Measurements from ENCODE around the gene TTC9C.

TTC9C gene

DNA sequence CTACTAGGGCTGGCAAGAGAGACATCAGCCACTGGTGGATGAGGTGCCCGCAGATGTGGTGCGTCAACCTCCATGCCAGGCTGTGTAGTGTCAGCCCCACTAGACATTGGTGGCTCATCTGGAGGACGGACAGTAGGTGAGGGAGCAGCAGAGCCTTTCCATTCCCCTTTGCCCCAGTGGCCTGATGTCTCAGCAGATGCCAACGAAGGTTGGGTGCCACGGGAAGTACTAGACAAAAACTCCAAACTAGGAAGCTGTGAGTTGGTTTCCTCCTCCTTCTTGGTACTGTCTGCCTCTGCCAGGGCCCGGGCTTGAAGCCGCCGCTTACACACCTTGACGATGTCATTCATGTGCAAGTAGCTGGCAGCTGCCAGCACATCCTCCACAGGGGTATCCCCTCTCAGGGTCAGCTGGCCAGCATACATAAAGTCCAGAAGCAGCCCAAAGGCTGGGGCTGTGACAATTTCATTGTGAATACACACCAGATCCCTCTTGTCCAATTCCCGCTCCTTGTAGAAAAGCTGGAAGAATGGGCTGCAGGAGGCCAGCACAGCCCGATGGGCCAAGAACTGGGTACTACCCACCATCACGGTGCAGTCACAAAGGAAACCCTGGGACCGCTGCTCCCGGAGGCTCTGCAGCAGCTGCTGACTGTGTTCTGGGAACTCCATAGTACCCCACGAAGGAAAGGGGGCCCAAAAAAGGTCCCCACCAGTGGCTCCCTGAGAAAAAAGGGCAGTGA is 24.9 kb downstream of the TTC9C start:
- TF ChIP-seq TEAD4 (IDR thresholded peaks at IDR 0.05) (no peak), EP300 (IDR thresholded peaks at IDR 0.05; ENCODE audit: borderline replicate concordance) (no peak), FOXM1 (IDR thresholded peaks at IDR 0.05; ENCODE audit: borderline replicate concordance, low read depth) (no peak), RAD21 (IDR thresholded peaks at IDR 0.05; ENCODE audit: low read depth) (no peak), NFIC (IDR thresholded peaks at IDR 0.05) (no peak), TCF12 (IDR thresholded peaks at IDR 0.05; ENCODE audit: low read depth) (no peak), MAX (IDR thresholded peaks at IDR 0.05) (no peak), CREB1 (IDR thresholded peaks at IDR 0.05; ENCODE audit: low read depth) (no peak), EGR1 (IDR thresholded peaks at IDR 0.05) (no peak), ZBTB7A (IDR thresholded peaks at IDR 0.05; ENCODE audit: low read depth) (no peak)
- TF ChIP-seq, protein P1, sequence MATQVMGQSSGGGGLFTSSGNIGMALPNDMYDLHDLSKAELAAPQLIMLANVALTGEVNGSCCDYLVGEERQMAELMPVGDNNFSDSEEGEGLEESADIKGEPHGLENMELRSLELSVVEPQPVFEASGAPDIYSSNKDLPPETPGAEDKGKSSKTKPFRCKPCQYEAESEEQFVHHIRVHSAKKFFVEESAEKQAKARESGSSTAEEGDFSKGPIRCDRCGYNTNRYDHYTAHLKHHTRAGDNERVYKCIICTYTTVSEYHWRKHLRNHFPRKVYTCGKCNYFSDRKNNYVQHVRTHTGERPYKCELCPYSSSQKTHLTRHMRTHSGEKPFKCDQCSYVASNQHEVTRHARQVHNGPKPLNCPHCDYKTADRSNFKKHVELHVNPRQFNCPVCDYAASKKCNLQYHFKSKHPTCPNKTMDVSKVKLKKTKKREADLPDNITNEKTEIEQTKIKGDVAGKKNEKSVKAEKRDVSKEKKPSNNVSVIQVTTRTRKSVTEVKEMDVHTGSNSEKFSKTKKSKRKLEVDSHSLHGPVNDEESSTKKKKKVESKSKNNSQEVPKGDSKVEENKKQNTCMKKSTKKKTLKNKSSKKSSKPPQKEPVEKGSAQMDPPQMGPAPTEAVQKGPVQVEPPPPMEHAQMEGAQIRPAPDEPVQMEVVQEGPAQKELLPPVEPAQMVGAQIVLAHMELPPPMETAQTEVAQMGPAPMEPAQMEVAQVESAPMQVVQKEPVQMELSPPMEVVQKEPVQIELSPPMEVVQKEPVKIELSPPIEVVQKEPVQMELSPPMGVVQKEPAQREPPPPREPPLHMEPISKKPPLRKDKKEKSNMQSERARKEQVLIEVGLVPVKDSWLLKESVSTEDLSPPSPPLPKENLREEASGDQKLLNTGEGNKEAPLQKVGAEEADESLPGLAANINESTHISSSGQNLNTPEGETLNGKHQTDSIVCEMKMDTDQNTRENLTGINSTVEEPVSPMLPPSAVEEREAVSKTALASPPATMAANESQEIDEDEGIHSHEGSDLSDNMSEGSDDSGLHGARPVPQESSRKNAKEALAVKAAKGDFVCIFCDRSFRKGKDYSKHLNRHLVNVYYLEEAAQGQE (IDR thresholded peaks at IDR 0.05; ENCODE audit: low read depth), result no peak
- TF ChIP-seq, protein P2, sequence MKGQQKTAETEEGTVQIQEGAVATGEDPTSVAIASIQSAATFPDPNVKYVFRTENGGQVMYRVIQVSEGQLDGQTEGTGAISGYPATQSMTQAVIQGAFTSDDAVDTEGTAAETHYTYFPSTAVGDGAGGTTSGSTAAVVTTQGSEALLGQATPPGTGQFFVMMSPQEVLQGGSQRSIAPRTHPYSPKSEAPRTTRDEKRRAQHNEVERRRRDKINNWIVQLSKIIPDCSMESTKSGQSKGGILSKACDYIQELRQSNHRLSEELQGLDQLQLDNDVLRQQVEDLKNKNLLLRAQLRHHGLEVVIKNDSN (IDR thresholded peaks at IDR 0.05), result no peak

GRCh38 chr11:62753736-62754603 is 25.7 kb downstream of the TTC9C start, which contains the start of gene ZBTB3:
Gene ZBTB3, minus strand, starts transcription at chr11:62754160. Its CDS starts 496 bp downstream, at chr11:62753664.
- TF ChIP-seq FOXM1 (IDR thresholded peaks at IDR 0.05; ENCODE audit: borderline replicate concordance, low read depth) (no peak), TCF12 (IDR thresholded peaks at IDR 0.05; ENCODE audit: low read depth) (no peak), TAF1 (IDR thresholded peaks at IDR 0.05; ENCODE audit: low read depth) (peak; percentile 40; the same call in 1 of the 2 replicates), YY1 (IDR thresholded peaks at IDR 0.05; ENCODE audit: low read depth) (0 out of 2 replicates have a peak, but pooled peaks have one; percentile 55), CEBPB (IDR thresholded peaks at IDR 0.05) (no peak), MAX (IDR thresholded peaks at IDR 0.05) (peak; percentile 66)
- TF ChIP-seq, protein P1 (IDR thresholded peaks at IDR 0.05; ENCODE audit: low read depth), result no peak

GRCh38 chr11:62755086-62755615 is 26.9 kb downstream of the TTC9C start:
- TF ChIP-seq ZBTB7A (IDR thresholded peaks at IDR 0.05; ENCODE audit: low read depth) (no peak), EGR1 (IDR thresholded peaks at IDR 0.05) (no peak), TAF1 (IDR thresholded peaks at IDR 0.05; ENCODE audit: low read depth) (no peak), CEBPB (IDR thresholded peaks at IDR 0.05) (no peak), EP300 (IDR thresholded peaks at IDR 0.05; ENCODE audit: borderline replicate concordance) (no peak), RAD21 (IDR thresholded peaks at IDR 0.05; ENCODE audit: low read depth) (no peak), YY1 (IDR thresholded peaks at IDR 0.05; ENCODE audit: low read depth) (no peak), MAX (IDR thresholded peaks at IDR 0.05) (no peak), FOXM1 (IDR thresholded peaks at IDR 0.05; ENCODE audit: borderline replicate concordance, low read depth) (no peak), CREB1 (IDR thresholded peaks at IDR 0.05; ENCODE audit: low read depth) (no peak), NFIC (IDR thresholded peaks at IDR 0.05) (no peak), TEAD4 (IDR thresholded peaks at IDR 0.05) (no peak), TCF12 (IDR thresholded peaks at IDR 0.05; ENCODE audit: low read depth) (no peak)
- TF ChIP-seq, protein P1 (IDR thresholded peaks at IDR 0.05; ENCODE audit: low read depth), result no peak
- TF ChIP-seq, protein P2 (IDR thresholded peaks at IDR 0.05), result no peak
